H1 (cell line): ENCODE data around the gene ARHGAP6. TPM values are rescaled to one million over a fixed set of nuclear protein-coding genes. Genes with fewer than 3 reads are reported as not detected.

ENCODE experiments used
- CTCF ChIA-PET: fragments of 300-600 bp; sonication (Branson Sonifier 250); formaldehyde crosslinking; loops from one replicate; lab custom pipeline; 2021; ENCODE audit not compliant: partially characterized antibody; lab: Charles Lee
- POLR2A ChIA-PET: fragments of 300-600 bp; sonication (Branson Sonifier 250); formaldehyde crosslinking; loops from one replicate; lab custom pipeline; 2021; ENCODE audit warnings: inconsistent platforms; ENCODE audit not compliant: partially characterized antibody; lab: Charles Lee
- DNase-seq, 2 experiments: peaks; one replicate each; pipeline versions ENCODE4 v3.0.0 to v3.0.0-alpha.2; 2010 to 2022; ENCODE audit warnings: low spot score in 2 of 2, low read depth in 1 of 2, mixed read lengths in 1 of 2
- FAIRE-seq: peaks from 2 replicates; lab custom pipeline; 2011; peaks lifted over from hg19 to GRCh38; lab: Jason Lieb, UNC
- H2AFZ ChIP-seq: 2 replicates; pipeline ENCODE4 v1.8.1; 2012; ENCODE audit warnings: low read length, inconsistent platforms
- H2AK5ac ChIP-seq: 2 replicates; pipeline ENCODE4 v1.6.1; 2013; ENCODE audit warnings: low read depth, low read length
- H2BK120ac ChIP-seq: replicated peaks from 2 replicates; pipeline ENCODE3; 2013; ENCODE audit warnings: low read depth, low read length, inconsistent platforms
- H2BK12ac ChIP-seq: 2 replicates; pipeline ENCODE4 v1.6.1; 2013; ENCODE audit warnings: low read depth, low read length
- H2BK15ac ChIP-seq: 2 replicates; pipeline ENCODE4 v1.6.1; 2013; ENCODE audit warnings: low read length
- H2BK20ac ChIP-seq: 2 replicates; pipeline ENCODE4 v1.6.1; 2013; ENCODE audit warnings: low read length
- H2BK5ac ChIP-seq: 2 replicates; pipeline ENCODE4 v1.6.1; 2013; ENCODE audit warnings: low read depth, low read length
- H3K14ac ChIP-seq: 2 replicates; pipeline ENCODE4 v1.6.1; 2013; ENCODE audit warnings: inconsistent platforms; ENCODE audit not compliant: insufficient read length
- H3K18ac ChIP-seq: 2 replicates; pipeline ENCODE4 v1.6.1; 2013; ENCODE audit warnings: low read length; ENCODE audit errors: extremely low read depth
- H3K23ac ChIP-seq: 2 replicates; pipeline ENCODE4 v1.6.1; 2013; ENCODE audit warnings: inconsistent platforms; ENCODE audit not compliant: insufficient read length
- H3K23me2 ChIP-seq: 2 replicates; pipeline ENCODE4 v1.6.1; 2013; ENCODE audit warnings: low read depth, low read length
- H3K27ac ChIP-seq: 2 replicates; pipeline ENCODE4 v1.6.1; 2011; ENCODE audit warnings: low read depth, low read length, inconsistent platforms
- H3K27me3 ChIP-seq, 4 experiments: replicated peaks in 1 of 4; 1 replicate in 1 of 4; 2 replicates in 3 of 4; pipeline versions ENCODE4 v1.6.1 to v1.8.1; 2011 to 2013; ENCODE audit warnings: low read length in 3 of 4, mild to moderate bottlenecking in 3 of 4, inconsistent platforms in 2 of 4, mixed read lengths in 2 of 4, moderate library complexity in 1 of 4; ENCODE audit not compliant: control insufficient read depth in 3 of 4, insufficient read depth in 3 of 4; ENCODE audit errors: extremely low read depth in 1 of 4
- H3K36me3 ChIP-seq, 4 experiments: 2 replicates each; pipeline versions ENCODE4 v1.6.1 to v1.8.1; 2011 to 2013; ENCODE audit warnings: mild to moderate bottlenecking in 4 of 4, low read length in 3 of 4, moderate library complexity in 2 of 4, control low read depth in 1 of 4, inconsistent platforms in 1 of 4; ENCODE audit not compliant: insufficient read depth in 4 of 4, control insufficient read depth in 2 of 4
- H3K4ac ChIP-seq: replicated peaks from 2 replicates; pipeline ENCODE3; 2013; ENCODE audit warnings: low read length, low read depth, mixed read lengths, inconsistent platforms; ENCODE audit not compliant: insufficient read length
- H3K4me1 ChIP-seq, 4 experiments: replicated peaks in 1 of 4; 1 replicate in 1 of 4; 2 replicates in 3 of 4; pipeline versions ENCODE4 v1.6.1 to v1.8.1; 2011 to 2013; ENCODE audit warnings: low read length in 3 of 4, inconsistent platforms in 2 of 4, mixed read lengths in 1 of 4; ENCODE audit not compliant: insufficient read depth in 4 of 4, control insufficient read depth in 3 of 4
- H3K4me2 ChIP-seq, 2 experiments: 2 replicates each; pipeline versions ENCODE4 v1.6.1 to v1.8.1; 2011 to 2013; ENCODE audit warnings: low read depth in 2 of 2, low read length in 2 of 2, control low read depth in 1 of 2, inconsistent platforms in 1 of 2, mild to moderate bottlenecking in 1 of 2; ENCODE audit not compliant: insufficient read depth in 1 of 2
- H3K4me3 ChIP-seq, 4 experiments: fragments of 200-600, 300-600 bp in 1 of 4; sonication (generic), shearing (Covaris generic), sonication (Bioruptor Twin) in 1 of 4; 2 replicates each; pipeline versions ENCODE4 v1.5.1 to v1.8.1; 2011 to 2016; ENCODE audit warnings: low read length in 4 of 4, low read depth in 3 of 4, control low read depth in 2 of 4, inconsistent platforms in 2 of 4, mild to moderate bottlenecking in 2 of 4, mixed read lengths in 1 of 4, moderate library complexity in 1 of 4; ENCODE audit not compliant: insufficient read depth in 2 of 4; ENCODE audit errors: extremely low read depth in 1 of 4
- H3K56ac ChIP-seq: replicated peaks from 2 replicates; pipeline ENCODE3; 2013; ENCODE audit warnings: low read depth, mild to moderate bottlenecking, mixed read lengths, low read length, inconsistent platforms; ENCODE audit not compliant: insufficient read length
- H3K79me1 ChIP-seq: 2 replicates; pipeline ENCODE4 v1.6.1; 2013; ENCODE audit warnings: low read depth, low read length, control low read depth
- H3K79me2 ChIP-seq, 2 experiments: 2 replicates each; pipeline versions ENCODE4 v1.6.1 to v1.8.1; 2012 to 2013; ENCODE audit warnings: low read length in 2 of 2, mild to moderate bottlenecking in 2 of 2, inconsistent platforms in 1 of 2; ENCODE audit not compliant: insufficient read depth in 2 of 2, control insufficient read depth in 1 of 2
- H3K9ac ChIP-seq, 4 experiments: replicated peaks in 1 of 4; 1 replicate in 1 of 4; 2 replicates in 3 of 4; pipeline versions ENCODE4 v1.6.1 to v1.8.1; 2011 to 2013; ENCODE audit warnings: low read depth in 3 of 4, low read length in 3 of 4, control low read depth in 2 of 4, mild to moderate bottlenecking in 2 of 4, moderate library complexity in 2 of 4, inconsistent platforms in 1 of 4; ENCODE audit errors: extremely low read depth in 1 of 4
- H3K9me3 ChIP-seq, 2 experiments: 2 replicates each; pipeline versions ENCODE4 v1.6.1 to v1.8.1; 2012 to 2013; ENCODE audit warnings: mild to moderate bottlenecking in 2 of 2, moderate library complexity in 2 of 2, control low read depth in 1 of 2, inconsistent platforms in 1 of 2, low read depth in 1 of 2, low read length in 1 of 2, mixed read lengths in 1 of 2; ENCODE audit not compliant: insufficient read depth in 2 of 2
- H4K20me1 ChIP-seq, 2 experiments: replicated peaks in 1 of 2; 2 replicates each; pipeline versions ENCODE3 to v1.8.1; 2011 to 2013; ENCODE audit warnings: inconsistent platforms in 2 of 2, low read length in 2 of 2, mild to moderate bottlenecking in 1 of 2; ENCODE audit not compliant: insufficient read depth in 2 of 2, control insufficient read depth in 1 of 2
- H4K5ac ChIP-seq: 2 replicates; pipeline ENCODE4 v1.6.1; 2013; ENCODE audit warnings: low read length, low read depth, mixed read lengths, inconsistent platforms; ENCODE audit not compliant: insufficient read length
- H4K8ac ChIP-seq: 2 replicates; pipeline ENCODE4 v1.8.0; 2013; ENCODE audit warnings: mild to moderate bottlenecking, moderate library complexity, low read length, inconsistent platforms; ENCODE audit not compliant: insufficient read depth; ENCODE audit errors: extremely low read depth
- H4K91ac ChIP-seq: replicated peaks from 2 replicates; pipeline ENCODE3; 2013; ENCODE audit warnings: low read length, mixed read lengths, inconsistent platforms; ENCODE audit not compliant: insufficient read length
- CREB1 ChIP-seq: IDR thresholded peaks from 2 replicates; pipeline ENCODE4 v1.6.1; 2012; ENCODE audit warnings: inconsistent platforms
- CTBP2 ChIP-seq: IDR thresholded peaks from 2 replicates; pipeline ENCODE4 v1.7.0; 2011; ENCODE audit warnings: borderline replicate concordance, mild to moderate bottlenecking, moderate library complexity, mixed read lengths, low read length; ENCODE audit not compliant: insufficient read depth, insufficient read length
- ZNF274 ChIP-seq: IDR thresholded peaks from 2 replicates; pipeline ENCODE4 v1.7.0; 2012; ENCODE audit warnings: low read length, borderline replicate concordance; ENCODE audit errors: extremely low read depth
- WGBS, 2 experiments: shearing (Covaris generic) in 1 of 2; methylation state at CpG; one replicate each; pipeline versions ENCODE4 v1.1.6 to v1.1.7; 2013 to 2015; ENCODE audit warnings: low lambda C conversion rate in 2 of 2, mixed read lengths in 2 of 2, inconsistent platforms in 1 of 2, low coverage in 1 of 2, missing lambda C conversion rate in 1 of 2; ENCODE audit not compliant: insufficient replicate concordance in 2 of 2, insufficient coverage in 1 of 2, insufficient read length in 1 of 2; ENCODE audit errors: extremely low coverage in 1 of 2, missing lambda C conversion rate in 1 of 2; 5-methylcytosine and 5-hydroxymethylcytosine counted together
- polyA plus RNA-seq, 7 experiments: library from polyadenylated mRNA; depleted of rRNA in 3 of 7; stranded (reverse) in 5 of 7; unstranded in 2 of 7; fragments of >200 nt in 5 of 7; fragments of 200-250 nt in 2 of 7; gene quantifications; 1 replicate in 5 of 7; 2 replicates in 1 of 7; 4 replicates in 1 of 7; pipeline versions ENCODE4 v1.2.1 to v1.2.3, GENCODE V29; 2011 to 2013; ENCODE audit warnings: missing spikeins in 2 of 7, mixed read lengths in 2 of 7
- total RNA-seq: library from RNA; stranded (reverse); fragmentation: NEBNext Ultra II Directional; extraction: Animal tissue kit (Norgen Biotek cat#: 25700); gene quantifications from 2 replicates; pipeline ENCODE4 v1.2.1, GENCODE V29; 2021

ARHGAP6 gene
- total and polyA plus RNA-seq, 2 of the 8 experiments (the other 6 are each of a cell fraction or from before 2014, with no cell fraction given) = 0.35 to 0.82 TPM

GRCh38 chrX:11470250-11470974 is 195.3 kb downstream of the ARHGAP6 start:
- FAIRE-seq = peak; percentile 32
- CTCF ChIA-PET = interaction anchor here (1.6 kb wide), 1 partner anchor 10 kb away, joined by 7 read pairs; no protein-coding TSS in a partner anchor
- no peak for DNase-seq

More at GRCh38 chrX:11470250-11470974, 195.3 kb downstream of the ARHGAP6 start:
- H3K27ac ChIP-seq = no peak overlapping the region
- no peak overlapping the region for H3K56ac ChIP-seq
- H2BK12ac ChIP-seq = no peak overlapping the region
- POLR2A ChIA-PET = no interaction called here
- no peak overlapping the region for H3K14ac ChIP-seq
- H2BK15ac ChIP-seq = no peak overlapping the region
- H4K20me1 ChIP-seq = no peaks in the 10 kb centered on the region
- H4K5ac ChIP-seq = no peak overlapping the region
- no peak overlapping the region for H2BK120ac ChIP-seq
- no peak overlapping the region for H2AFZ ChIP-seq
- H2BK5ac ChIP-seq = no peak overlapping the region
- H3K79me1 ChIP-seq = no peaks in the 10 kb centered on the region
- no peaks in the 10 kb centered on the region for H3K23me2 ChIP-seq
- H3K4me3 ChIP-seq = no peak overlapping the region
- no peaks in the 10 kb centered on the region for H3K4me1 ChIP-seq
- no peaks in the 10 kb centered on the region for H3K27me3 ChIP-seq
- no peak overlapping the region for H2AK5ac ChIP-seq
- no peak overlapping the region for H4K91ac ChIP-seq
- H2BK20ac ChIP-seq = no peak overlapping the region
- no peak overlapping the region for H4K8ac ChIP-seq
- no peaks in the 10 kb centered on the region for H3K9me3 ChIP-seq
- no peak overlapping the region for H3K23ac ChIP-seq
- H3K4ac ChIP-seq = no peak overlapping the region
- 67% methylated on average over 1 of the region's 1 CpG; no CpG with 5 or more reads in 1 of the 2 experiments for WGBS, 2 experiments
- H3K4me2 ChIP-seq = no peak overlapping the region
- H3K79me2 ChIP-seq = no peaks in the 10 kb centered on the region
- H3K36me3 ChIP-seq = no peaks in the 10 kb centered on the region
- no peak overlapping the region for H3K18ac ChIP-seq
- TF ChIP-seq ZNF274 (no peak), CREB1 (no peak), CTBP2 (no peak)
- TF ChIP-seq, all 59 proteins: peak for 0
- H3K9ac ChIP-seq = no peak overlapping the region
